HepG2 (cell line): ENCODE results near the gene RNF149. TPM values are rescaled to one million over a fixed set of nuclear protein-coding genes. Genes with fewer than 3 reads are reported as not detected.

Source experiments
- ATAC-seq: fragments of 200-7000 bp; cut with Tn5 transposase; 3 replicates; pipeline ENCODE4 v1.9.1; 2020; ENCODE audit warnings: mild to moderate bottlenecking, moderate library complexity
- BruUV-seq: library from RNA; stranded (reverse); fragments of 400-500 nt; replicated peaks from 2 replicates; lab custom pipeline; 2021; lab: Mats Ljungman, UMichigan
- CTCF ChIA-PET: fragments of 300-600 bp; formaldehyde crosslinking; extraction: SDS; loops from one replicate; lab custom pipeline; 2021; ENCODE audit warnings: low total read pairs, inconsistent platforms, low intra/inter-chr PET ratio; lab: Yijun Ruan, JAX
- POLR2A ChIA-PET: fragments of 350-600 bp; sonication (Branson Sonifier 250); formaldehyde crosslinking; loops from one replicate; lab custom pipeline; 2020; ENCODE audit warnings: antibody characterized with exemption, inconsistent platforms; lab: Yijun Ruan, JAX
- DNase-seq: peaks from one replicate; pipeline ENCODE4 v3.0.0-alpha.2; 2015; ENCODE audit warnings: low spot score
- FAIRE-seq: peaks from 3 replicates; lab custom pipeline; 2011; peaks lifted over from hg19 to GRCh38; lab: Jason Lieb, UNC
- H2AFZ ChIP-seq: one replicate; pipeline ENCODE4 v1.6.1; 2011; ENCODE audit warnings: low read length, inconsistent platforms
- H3K27ac ChIP-seq: fragments of 300-600 bp; 3 replicates; pipeline ENCODE4 v1.8.0; 2011; ENCODE audit warnings: mixed run types, mild to moderate bottlenecking, mixed read lengths, low read length, inconsistent platforms; ENCODE audit not compliant: insufficient read depth; ENCODE audit errors: extremely low read length
- H3K27me3 ChIP-seq, 2 experiments: fragments of 200-600 bp in 1 of 2; 2 replicates in 1 of 2; 3 replicates in 1 of 2; pipeline versions ENCODE4 v1.6.0 to v1.8.0; 2011; ENCODE audit warnings: low read length in 2 of 2, mild to moderate bottlenecking in 2 of 2, moderate library complexity in 2 of 2, inconsistent platforms in 1 of 2; ENCODE audit not compliant: insufficient read depth in 2 of 2, control insufficient read depth in 1 of 2
- H3K36me3 ChIP-seq, 2 experiments: fragments of 200-600 bp in 1 of 2; replicated peaks in 1 of 2; 2 replicates in 1 of 2; 3 replicates in 1 of 2; pipeline versions ENCODE4 v1.5.1 to v1.8.0; 2011; ENCODE audit warnings: low read length in 2 of 2, inconsistent platforms in 1 of 2; ENCODE audit not compliant: insufficient read depth in 2 of 2, control insufficient read depth in 1 of 2
- H3K4me1 ChIP-seq: 2 replicates; pipeline ENCODE4 v1.5.1; 2012; ENCODE audit warnings: low read length, inconsistent platforms; ENCODE audit not compliant: insufficient read depth
- H3K4me2 ChIP-seq: 2 replicates; pipeline ENCODE4 v1.6.0; 2011; ENCODE audit warnings: low read depth, low read length, inconsistent platforms
- H3K4me3 ChIP-seq, 3 experiments: fragments of 200-600 bp in 1 of 3; sonication (generic), shearing (Covaris generic) in 1 of 3; replicated peaks in 1 of 3; 2 replicates each; pipeline ENCODE4 v1.5.1; 2011 to 2016; ENCODE audit warnings: low read length in 3 of 3, inconsistent platforms in 2 of 3, low read depth in 2 of 3, mild to moderate bottlenecking in 2 of 3, control low read depth in 1 of 3, mixed read lengths in 1 of 3; ENCODE audit not compliant: insufficient read depth in 1 of 3
- H3K79me2 ChIP-seq: one replicate; pipeline ENCODE4 v1.6.1; 2011; ENCODE audit warnings: low read length, inconsistent platforms; ENCODE audit not compliant: insufficient read depth
- H3K9ac ChIP-seq: 2 replicates; pipeline ENCODE4 v1.6.0; 2011; ENCODE audit warnings: mild to moderate bottlenecking, low read depth, low read length, inconsistent platforms; ENCODE audit not compliant: insufficient read depth
- H3K9me3 ChIP-seq: 2 replicates; pipeline ENCODE4 v1.5.1; 2012; ENCODE audit warnings: mild to moderate bottlenecking, low read length
- H4K20me1 ChIP-seq: 2 replicates; pipeline ENCODE4 v1.6.0; 2011; ENCODE audit warnings: inconsistent platforms, mild to moderate bottlenecking, low read length, moderate library complexity; ENCODE audit not compliant: insufficient read depth
- ARID5B ChIP-seq: IDR thresholded peaks from 2 replicates; pipeline ENCODE4 v1.4.0; 2020; ENCODE audit warnings: mild to moderate bottlenecking, missing genetic modification reagents
- NR2F1 ChIP-seq, 2 experiments: fragments of 450-650 bp in 1 of 2; formaldehyde crosslinking in 1 of 2; IDR thresholded peaks; 2 replicates each; pipeline versions ENCODE4 v1.5.0 to v1.6.1; 2016 to 2020; ENCODE audit warnings: mild to moderate bottlenecking in 1 of 2, missing compliant biosample characterization in 1 of 2, missing genetic modification reagents in 1 of 2, moderate library complexity in 1 of 2
- RBFOX2 ChIP-seq: fragments of 200-400 bp; formaldehyde crosslinking; IDR thresholded peaks from 2 replicates; pipeline ENCODE4 v1.6.1; 2017; ENCODE audit warnings: low read depth, mild to moderate bottlenecking, low read length
- USF2 ChIP-seq, 2 experiments: sonication (generic) in 1 of 2; formaldehyde crosslinking in 1 of 2; IDR thresholded peaks; 2 replicates each; pipeline versions ENCODE4 v1.5.1 to v1.6.1; 2011 to 2020; ENCODE audit warnings: borderline replicate concordance in 1 of 2, low read depth in 1 of 2, low read length in 1 of 2, mild to moderate bottlenecking in 1 of 2, missing genetic modification reagents in 1 of 2, moderate library complexity in 1 of 2
- ZNF124 ChIP-seq: sonication (generic); formaldehyde crosslinking; IDR thresholded peaks from 2 replicates; pipeline ENCODE4 v1.4.0; 2020; ENCODE audit warnings: missing genetic modification reagents
- WGBS: methylation state at CpG from one replicate; pipeline ENCODE4 v1.1.6; 2017; ENCODE audit warnings: low lambda C conversion rate; 5-methylcytosine and 5-hydroxymethylcytosine counted together
- in situ Hi-C: cut with HindIII; loops from 2 replicates; pipeline ENCODE4 v1.10.0; 2017; ENCODE audit warnings: low pct_unique_long_range_greater_than_20kb; ENCODE audit not compliant: extremely low pct_ligation_motif_present
- intact Hi-C: fragments of 100-400 bp; cut with micrococcal nuclease; formaldehyde crosslinking; loops from one replicate; pipeline ENCODE4 v1.10.0; 2022; ENCODE audit not compliant: unreplicated experiment
- polyA plus RNA-seq, 8 experiments: library from polyadenylated mRNA; depleted of rRNA in 3 of 8; stranded (reverse) in 7 of 8; unstranded in 1 of 8; fragments of >200 nt; fragmentation: Illumina TruSeq in 4 of 8; extraction: Trizol in 4 of 8; gene quantifications; 2 replicates each; pipeline versions ENCODE4 v1.2.1 to v1.2.3, GENCODE V29; 2011 to 2016; ENCODE audit warnings: low read depth in 4 of 8, missing spikeins in 1 of 8, mixed read lengths in 1 of 8; ENCODE audit not compliant: insufficient read depth in 1 of 8
- total RNA-seq, 5 experiments: library from RNA; depleted of rRNA; stranded (reverse); fragments of >200 nt; fragmentation: Illumina TruSeq; extraction: Trizol; gene quantifications; 2 replicates each; pipeline ENCODE4 v1.2.3, GENCODE V29; 2016; ENCODE audit warnings: low read depth in 1 of 5

RNF149 gene
- total and polyA plus RNA-seq, 2 of the 13 experiments (the other 11 are each of a cell fraction or from before 2014, with no cell fraction given) = 87.6 to 109 TPM

- Histone ChIP-seq H3K4me2 (peak overlapping the region; percentile 82), H3K9me3 (no peaks in the 10 kb centered on the region), H3K9ac (no peak overlapping the region), H3K4me1 (peaks cover 35% of the 10 kb centered on the region), H3K27me3 (no peaks in the 10 kb centered on the region; a peak in 1 of 5 replicates), H3K36me3 (no peaks in the 10 kb centered on the region), H3K4me3 (peak overlapping the region in 1 of 3 experiments; percentile 44; a peak in 1 of 6 replicates), H4K20me1 (peaks cover 4% of the 10 kb centered on the region), H2AFZ (no peak overlapping the region), H3K79me2 (peaks cover 19% of the 10 kb centered on the region), H3K27ac (peak overlapping the region; percentile 57)
- FAIRE-seq (no peak), ATAC-seq (no peak), DNase-seq (no peak)
- CTCF ChIA-PET = no interaction called here
- intact Hi-C loops (no loop called here), in situ Hi-C loops (no loop called here)
- WGBS = 34% methylated on average over 3 of the region's 3 CpGs
- no TSS peak for BruUV-seq
- 0 out of 2 replicates have a peak, but pooled peaks have one; percentile 3 for TF ChIP-seq ARID5B (CRISPR knock-in tag)
- TF ChIP-seq USF2 (IDR thresholded peaks at IDR 0.05; ENCODE audit: low read depth, low read length) = no peak
- TF ChIP-seq USF2 (CRISPR knock-in tag; IDR thresholded peaks at IDR 0.05; ENCODE audit: borderline replicate concordance) = peak; percentile 49; the same call in 1 of the 2 replicates
- TF ChIP-seq RBFOX2 = no peak
- 0 out of 4 replicates have a peak, but pooled peaks of 1 of the 2 experiments have one; percentile 8 for TF ChIP-seq NR2F1 (CRISPR knock-in tag; IDR thresholded peaks at IDR 0.05)
- TF ChIP-seq ZNF124 = no peak
- POLR2A ChIA-PET = interaction anchor here (1.5 to 4.0 kb wide), 3 partner anchors 18 to 58 kb away, joined by 5 to 37 read pairs (median 7); partner anchors contain the start of gene CNOT11
Observed at GRCh38 chr2:101311696-101312017, 3.2 kb upstream of the RNF149 start.
